ENCODE measurements around the gene KIR3DL2. TPM values are rescaled to one million over a fixed set of nuclear protein-coding genes. Genes with fewer than 3 reads are reported as not detected.

KIR3DL2 gene
- total RNA-seq, 1 experiment from 2014 or later, result not detected

DNA sequence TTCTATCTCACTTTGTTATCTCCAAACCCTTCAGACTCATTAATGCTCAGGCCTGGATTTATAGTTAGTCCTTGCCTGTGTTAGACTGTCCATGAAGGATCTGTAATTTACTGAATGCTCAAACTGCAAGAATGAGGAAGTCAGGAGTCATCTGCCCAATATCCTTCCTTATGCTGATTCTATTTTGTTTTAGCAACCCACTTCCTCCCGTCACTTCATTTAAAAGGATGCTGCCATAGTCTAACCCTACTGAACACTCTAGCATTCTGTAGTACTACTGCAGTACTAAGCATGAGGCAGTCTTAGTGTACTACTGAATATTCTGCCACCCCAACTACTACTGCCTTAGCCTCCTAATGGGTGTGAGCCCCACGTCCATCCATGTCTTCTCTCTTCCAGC is 25.3 kb downstream of the KIR3DL2 start:
- BruUV-seq (replicated peaks), result no TSS peak
- ChIA-PET POLR2A (ENCODE audit: low non-redundant PET) (no interaction called here), CTCF (no interaction called here)
- DNase-seq (ENCODE audit: low spot score), result no peak
- TF ChIP-seq EZH2 (IDR thresholded peaks at IDR 0.05; ENCODE audit: borderline replicate concordance, low read depth, low read length, poor library complexity, severe bottlenecking), result no peak
- TF ChIP-seq, protein P1, sequence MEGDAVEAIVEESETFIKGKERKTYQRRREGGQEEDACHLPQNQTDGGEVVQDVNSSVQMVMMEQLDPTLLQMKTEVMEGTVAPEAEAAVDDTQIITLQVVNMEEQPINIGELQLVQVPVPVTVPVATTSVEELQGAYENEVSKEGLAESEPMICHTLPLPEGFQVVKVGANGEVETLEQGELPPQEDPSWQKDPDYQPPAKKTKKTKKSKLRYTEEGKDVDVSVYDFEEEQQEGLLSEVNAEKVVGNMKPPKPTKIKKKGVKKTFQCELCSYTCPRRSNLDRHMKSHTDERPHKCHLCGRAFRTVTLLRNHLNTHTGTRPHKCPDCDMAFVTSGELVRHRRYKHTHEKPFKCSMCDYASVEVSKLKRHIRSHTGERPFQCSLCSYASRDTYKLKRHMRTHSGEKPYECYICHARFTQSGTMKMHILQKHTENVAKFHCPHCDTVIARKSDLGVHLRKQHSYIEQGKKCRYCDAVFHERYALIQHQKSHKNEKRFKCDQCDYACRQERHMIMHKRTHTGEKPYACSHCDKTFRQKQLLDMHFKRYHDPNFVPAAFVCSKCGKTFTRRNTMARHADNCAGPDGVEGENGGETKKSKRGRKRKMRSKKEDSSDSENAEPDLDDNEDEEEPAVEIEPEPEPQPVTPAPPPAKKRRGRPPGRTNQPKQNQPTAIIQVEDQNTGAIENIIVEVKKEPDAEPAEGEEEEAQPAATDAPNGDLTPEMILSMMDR (conservative IDR thresholded peaks at IDR 0.05; ENCODE audit: low read depth, low read length), result no peak
- Histone ChIP-seq H3K4me3 (ENCODE audit: low read depth, low read length, poor library complexity, severe bottlenecking) (no peak overlapping the region), H3K36me3 (ENCODE audit: insufficient read depth, low read length, poor library complexity, severe bottlenecking) (no peaks in the 10 kb centered on the region), H3K4me1 (ENCODE audit: insufficient read depth, low read length, poor library complexity, severe bottlenecking) (no peaks in the 10 kb centered on the region), H3K27ac (ENCODE audit: low read depth, low read length, poor library complexity, severe bottlenecking) (no peak overlapping the region), H3K27me3 (replicated peaks; ENCODE audit: insufficient read depth, low read depth, low read length, poor library complexity) (peaks cover 67% of the 10 kb centered on the region), H3K9me3 (ENCODE audit: low read depth, low read length, poor library complexity, severe bottlenecking) (no peaks in the 10 kb centered on the region)
- intact Hi-C loops (cut with micrococcal nuclease; ENCODE audit: unreplicated experiment), result no loop called here

DNA sequence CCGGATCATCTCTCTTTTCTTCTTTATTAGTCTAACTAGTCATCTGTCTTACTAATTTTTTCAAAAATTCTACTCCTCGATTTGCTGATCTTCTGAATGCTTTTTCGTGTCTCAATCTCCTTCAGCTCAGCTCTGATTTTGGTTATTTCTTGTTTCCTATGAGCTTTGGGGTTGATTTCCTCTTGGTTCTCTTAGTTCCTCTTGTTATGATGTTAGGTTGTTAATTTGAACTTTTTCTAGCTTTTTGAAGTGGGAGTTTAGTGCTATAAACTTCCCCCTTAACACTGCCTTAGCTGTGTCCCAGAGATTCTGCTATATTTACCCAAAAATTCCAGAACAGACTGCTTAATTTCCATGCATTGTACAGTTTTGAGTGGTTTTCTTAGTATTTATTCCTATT is 27.2 kb downstream of the KIR3DL2 start:
- Histone ChIP-seq H3K27ac (ENCODE audit: low read depth, low read length, poor library complexity, severe bottlenecking) (no peak overlapping the region), H3K27me3 (replicated peaks; ENCODE audit: insufficient read depth, low read depth, low read length, poor library complexity) (peaks cover 58% of the 10 kb centered on the region), H3K36me3 (ENCODE audit: insufficient read depth, low read length, poor library complexity, severe bottlenecking) (no peaks in the 10 kb centered on the region), H3K9me3 (ENCODE audit: low read depth, low read length, poor library complexity, severe bottlenecking) (no peaks in the 10 kb centered on the region), H3K4me1 (ENCODE audit: insufficient read depth, low read length, poor library complexity, severe bottlenecking) (no peaks in the 10 kb centered on the region), H3K4me3 (ENCODE audit: low read depth, low read length, poor library complexity, severe bottlenecking) (no peak overlapping the region)
- no peak for DNase-seq (ENCODE audit: low spot score)
- ChIA-PET POLR2A (ENCODE audit: low non-redundant PET) (no interaction called here), CTCF (no interaction called here)
- TF ChIP-seq, protein P1 (conservative IDR thresholded peaks at IDR 0.05; ENCODE audit: low read depth, low read length), result no peak
- no peak for TF ChIP-seq EZH2 (IDR thresholded peaks at IDR 0.05; ENCODE audit: borderline replicate concordance, low read depth, low read length, poor library complexity, severe bottlenecking)
- intact Hi-C loops (cut with micrococcal nuclease; ENCODE audit: unreplicated experiment), result no loop called here
- BruUV-seq (replicated peaks), result no TSS peak

DNA sequence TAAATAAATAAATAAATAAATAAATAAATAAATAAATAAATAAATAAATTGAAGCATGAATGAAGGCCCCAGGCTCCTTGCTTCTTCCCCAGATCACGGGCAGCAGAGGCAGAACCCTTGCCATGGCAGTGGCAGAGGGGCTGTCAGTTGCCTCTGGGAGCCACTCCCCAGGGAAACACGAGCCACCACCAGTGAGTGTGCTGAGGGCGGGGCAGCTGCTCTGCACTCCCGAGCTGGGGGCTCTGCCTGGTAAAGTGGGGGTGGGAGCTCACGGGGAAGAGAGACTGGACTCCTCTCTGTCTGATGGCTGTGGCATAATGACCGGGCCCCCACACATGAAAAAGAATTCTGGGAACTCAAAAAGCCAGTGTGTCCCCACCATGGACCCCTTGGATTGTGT is 31.6 kb downstream of the KIR3DL2 start:
- Histone ChIP-seq H3K27me3 (replicated peaks; ENCODE audit: insufficient read depth, low read depth, low read length, poor library complexity) (peaks cover 19% of the 10 kb centered on the region), H3K27ac (ENCODE audit: low read depth, low read length, poor library complexity, severe bottlenecking) (no peak overlapping the region), H3K4me1 (ENCODE audit: insufficient read depth, low read length, poor library complexity, severe bottlenecking) (no peaks in the 10 kb centered on the region), H3K9me3 (ENCODE audit: low read depth, low read length, poor library complexity, severe bottlenecking) (no peaks in the 10 kb centered on the region), H3K36me3 (ENCODE audit: insufficient read depth, low read length, poor library complexity, severe bottlenecking) (no peaks in the 10 kb centered on the region), H3K4me3 (ENCODE audit: low read depth, low read length, poor library complexity, severe bottlenecking) (no peak overlapping the region)
- no peak for DNase-seq (ENCODE audit: low spot score)
- ChIA-PET POLR2A (ENCODE audit: low non-redundant PET) (no interaction called here), CTCF (interaction anchor here (0.6 to 1.1 kb wide), 6 partner anchors 27 to 622 kb away, joined by 3 to 11 read pairs (median 6); no protein-coding TSS in a partner anchor)
- BruUV-seq (replicated peaks), result no TSS peak
- TF ChIP-seq, protein P1 (conservative IDR thresholded peaks at IDR 0.05; ENCODE audit: low read depth, low read length), result no peak
- TF ChIP-seq EZH2 (IDR thresholded peaks at IDR 0.05; ENCODE audit: borderline replicate concordance, low read depth, low read length, poor library complexity, severe bottlenecking), result no peak
- intact Hi-C loops (cut with micrococcal nuclease; ENCODE audit: unreplicated experiment), result loop anchor here (5.0 kb wide), 1 partner anchor 40 kb away; no protein-coding TSS in a partner anchor

Measured in A673 (cell line).